HepG2 (cell line): ENCODE measurements around the gene MAPK11. TPM values are rescaled to one million over a fixed set of nuclear protein-coding genes. Genes with fewer than 3 reads are reported as not detected.

Source experiments
- ATF1 ChIP-seq: IDR thresholded peaks from 2 replicates; pipeline ENCODE4 v1.6.1; 2016; ENCODE audit warnings: mild to moderate bottlenecking, control low read depth
- ATF6 ChIP-seq: sonication (generic); formaldehyde crosslinking; conservative IDR thresholded peaks from 2 replicates; pipeline ENCODE4 v1.4.0; 2020; ENCODE audit warnings: missing genetic modification reagents
- BCL6 ChIP-seq: IDR thresholded peaks from 2 replicates; pipeline ENCODE4 v1.6.1; 2016; ENCODE audit warnings: missing genetic modification reagents, missing compliant biosample characterization
- CENPX ChIP-seq: sonication (generic); formaldehyde crosslinking; IDR thresholded peaks from 2 replicates; pipeline ENCODE4 v1.9.0; 2021; ENCODE audit warnings: mild to moderate bottlenecking, missing genetic modification reagents, moderate library complexity
- FOXM1 ChIP-seq: sonication (generic); formaldehyde crosslinking; IDR thresholded peaks from 2 replicates; pipeline ENCODE4 v1.5.0; 2020; ENCODE audit warnings: missing genetic modification reagents
- NFE2L1 ChIP-seq: sonication (generic); formaldehyde crosslinking; IDR thresholded peaks from 2 replicates; pipeline ENCODE4 v1.4.0; 2020; ENCODE audit warnings: missing genetic modification reagents, mild to moderate bottlenecking, borderline replicate concordance
- NFRKB ChIP-seq: fragments of 450-650 bp; IDR thresholded peaks from 2 replicates; pipeline ENCODE4 v1.6.1; 2017
- RBFOX2 ChIP-seq: fragments of 200-400 bp; formaldehyde crosslinking; IDR thresholded peaks from 2 replicates; pipeline ENCODE4 v1.6.1; 2017; ENCODE audit warnings: low read depth, mild to moderate bottlenecking, low read length
- TP53 ChIP-seq: sonication (generic); formaldehyde crosslinking; conservative IDR thresholded peaks from 2 replicates; pipeline ENCODE4 v1.4.0; 2020; ENCODE audit warnings: missing genetic modification reagents
- ZNF143 ChIP-seq: sonication (generic); formaldehyde crosslinking; IDR thresholded peaks from 2 replicates; pipeline ENCODE4 v1.4.0; 2020; ENCODE audit warnings: missing genetic modification reagents
- ZNF17 ChIP-seq: sonication (generic); formaldehyde crosslinking; IDR thresholded peaks from 2 replicates; pipeline ENCODE4 v1.5.0; 2020; ENCODE audit warnings: mild to moderate bottlenecking, missing genetic modification reagents
- ZNF687 ChIP-seq: sonication (generic); formaldehyde crosslinking; IDR thresholded peaks from 2 replicates; pipeline ENCODE4 v1.5.1; 2020; ENCODE audit warnings: mild to moderate bottlenecking, missing genetic modification reagents, moderate library complexity
- ZNF713 ChIP-seq: sonication (generic); formaldehyde crosslinking; IDR thresholded peaks from 2 replicates; pipeline ENCODE4 v1.4.0; 2020; ENCODE audit warnings: mild to moderate bottlenecking, missing genetic modification reagents
- ZNF737 ChIP-seq: sonication (generic); formaldehyde crosslinking; IDR thresholded peaks from 2 replicates; pipeline ENCODE4 v1.5.0; 2020; ENCODE audit warnings: missing genetic modification reagents, mild to moderate bottlenecking, borderline replicate concordance
- ZNF816 ChIP-seq: sonication (generic); formaldehyde crosslinking; IDR thresholded peaks from 2 replicates; pipeline ENCODE4 v1.8.0; 2022; ENCODE audit warnings: missing genetic modification reagents, mild to moderate bottlenecking, borderline replicate concordance
- ZNF883 ChIP-seq: sonication (generic); formaldehyde crosslinking; IDR thresholded peaks from 2 replicates; pipeline ENCODE4 v1.5.1; 2020; ENCODE audit warnings: mild to moderate bottlenecking, missing genetic modification reagents; ENCODE audit errors: not compliant biosample characterization
- polyA plus RNA-seq, 8 experiments: library from polyadenylated mRNA; depleted of rRNA in 3 of 8; stranded (reverse) in 7 of 8; unstranded in 1 of 8; fragments of >200 nt; fragmentation: Illumina TruSeq in 4 of 8; extraction: Trizol in 4 of 8; gene quantifications; 2 replicates each; pipeline versions ENCODE4 v1.2.1 to v1.2.3, GENCODE V29; 2011 to 2016; ENCODE audit warnings: low read depth in 4 of 8, missing spikeins in 1 of 8, mixed read lengths in 1 of 8; ENCODE audit not compliant: insufficient read depth in 1 of 8
- total RNA-seq, 5 experiments: library from RNA; depleted of rRNA; stranded (reverse); fragments of >200 nt; fragmentation: Illumina TruSeq; extraction: Trizol; gene quantifications; 2 replicates each; pipeline ENCODE4 v1.2.3, GENCODE V29; 2016; ENCODE audit warnings: low read depth in 1 of 5
- TF ChIP-seq, protein P1 (sequence below): sonication (generic); formaldehyde crosslinking; IDR thresholded peaks from 2 replicates; pipeline ENCODE4 v1.5.1; 2020; ENCODE audit warnings: missing genetic modification reagents, mild to moderate bottlenecking, borderline replicate concordance
- TF ChIP-seq, protein P2 (sequence below): sonication (generic); formaldehyde crosslinking; IDR thresholded peaks from 2 replicates; pipeline ENCODE4 v1.8.1; 2023; ENCODE audit warnings: mild to moderate bottlenecking, inconsistent platforms, moderate library complexity, missing genetic modification reagents, borderline replicate concordance
- TF ChIP-seq, protein P3 (sequence below): sonication (generic); formaldehyde crosslinking; IDR thresholded peaks from 2 replicates; pipeline ENCODE4 v1.4.0; 2020; ENCODE audit warnings: missing genetic modification reagents
- TF ChIP-seq, protein P4 (sequence below): IDR thresholded peaks from 2 replicates; pipeline ENCODE4 v1.6.1; 2016; ENCODE audit warnings: missing genetic modification reagents, missing compliant biosample characterization

Gene MAPK11
- total and polyA plus RNA-seq, 2 of the 13 experiments (the other 11 are each of a cell fraction or from before 2014, with no cell fraction given) = 0.15 to 0.17 TPM

DNA sequence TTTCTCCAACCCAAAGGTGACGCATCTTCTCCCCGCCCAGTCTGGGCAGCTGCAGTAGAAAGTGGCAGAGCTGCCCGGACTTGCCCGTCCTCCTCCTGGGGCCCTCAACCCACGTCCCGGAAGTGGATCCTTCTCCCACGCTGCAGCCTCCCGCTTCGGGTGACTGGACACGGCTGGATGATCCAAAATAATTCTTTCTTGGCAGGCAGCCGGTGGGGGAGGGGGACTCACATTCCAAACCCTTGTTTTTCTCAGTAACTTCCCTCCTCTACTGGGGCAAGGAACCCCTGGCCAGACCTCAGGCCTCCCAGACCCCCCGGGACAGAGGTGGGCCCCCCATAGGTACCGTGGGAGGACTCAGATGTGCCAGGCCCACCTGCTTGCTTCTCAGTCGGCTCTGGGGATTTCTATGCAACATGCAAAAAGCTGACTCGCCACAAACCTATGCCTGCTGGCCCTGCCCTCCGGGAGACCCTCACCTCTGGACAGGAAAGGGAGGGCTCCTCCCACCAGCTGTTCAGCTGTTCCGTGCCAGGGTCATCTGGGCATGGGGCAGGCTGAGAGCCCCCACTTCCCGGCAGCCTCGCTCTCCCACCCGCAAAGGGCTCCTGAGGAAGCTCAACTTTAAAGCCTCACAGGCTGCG lies 35.9 kb upstream of the MAPK11 start (continued):
- TF ChIP-seq BCL6 (no peak), ZNF143 (no peak), ZNF687 (peak; percentile 70), ZNF816 (no peak), NFRKB (no peak), TP53 (CRISPR knock-in tag) (no peak), RBFOX2 (no peak), ATF1 (no peak), CENPX (no peak), ZNF713 (CRISPR knock-in tag) (no peak), ZNF17 (CRISPR knock-in tag) (no peak), FOXM1 (CRISPR knock-in tag) (no peak), ZNF883 (CRISPR knock-in tag) (no peak), NFE2L1 (CRISPR knock-in tag) (no peak), ZNF737 (no peak), ATF6 (CRISPR knock-in tag) (no peak)
- TF ChIP-seq, protein P1, sequence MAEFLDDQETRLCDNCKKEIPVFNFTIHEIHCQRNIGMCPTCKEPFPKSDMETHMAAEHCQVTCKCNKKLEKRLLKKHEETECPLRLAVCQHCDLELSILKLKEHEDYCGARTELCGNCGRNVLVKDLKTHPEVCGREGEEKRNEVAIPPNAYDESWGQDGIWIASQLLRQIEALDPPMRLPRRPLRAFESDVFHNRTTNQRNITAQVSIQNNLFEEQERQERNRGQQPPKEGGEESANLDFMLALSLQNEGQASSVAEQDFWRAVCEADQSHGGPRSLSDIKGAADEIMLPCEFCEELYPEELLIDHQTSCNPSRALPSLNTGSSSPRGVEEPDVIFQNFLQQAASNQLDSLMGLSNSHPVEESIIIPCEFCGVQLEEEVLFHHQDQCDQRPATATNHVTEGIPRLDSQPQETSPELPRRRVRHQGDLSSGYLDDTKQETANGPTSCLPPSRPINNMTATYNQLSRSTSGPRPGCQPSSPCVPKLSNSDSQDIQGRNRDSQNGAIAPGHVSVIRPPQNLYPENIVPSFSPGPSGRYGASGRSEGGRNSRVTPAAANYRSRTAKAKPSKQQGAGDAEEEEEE = no peak
- TF ChIP-seq, protein P2, sequence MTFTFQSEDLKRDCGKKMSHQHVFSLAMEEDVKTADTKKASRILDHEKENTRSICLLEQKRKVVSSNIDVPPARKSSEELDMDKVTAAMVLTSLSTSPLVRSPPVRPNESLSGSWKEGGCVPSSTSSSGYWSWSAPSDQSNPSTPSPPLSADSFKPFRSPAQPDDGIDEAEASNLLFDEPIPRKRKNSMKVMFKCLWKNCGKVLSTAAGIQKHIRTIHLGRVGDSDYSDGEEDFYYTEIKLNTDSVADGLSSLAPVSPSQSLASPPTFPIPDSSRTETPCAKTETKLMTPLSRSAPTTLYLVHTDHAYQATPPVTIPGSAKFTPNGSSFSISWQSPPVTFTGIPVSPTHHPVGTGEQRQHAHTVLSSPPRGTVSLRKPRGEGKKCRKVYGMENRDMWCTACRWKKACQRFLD (CRISPR knock-in tag) = no peak
- TF ChIP-seq, protein P3, sequence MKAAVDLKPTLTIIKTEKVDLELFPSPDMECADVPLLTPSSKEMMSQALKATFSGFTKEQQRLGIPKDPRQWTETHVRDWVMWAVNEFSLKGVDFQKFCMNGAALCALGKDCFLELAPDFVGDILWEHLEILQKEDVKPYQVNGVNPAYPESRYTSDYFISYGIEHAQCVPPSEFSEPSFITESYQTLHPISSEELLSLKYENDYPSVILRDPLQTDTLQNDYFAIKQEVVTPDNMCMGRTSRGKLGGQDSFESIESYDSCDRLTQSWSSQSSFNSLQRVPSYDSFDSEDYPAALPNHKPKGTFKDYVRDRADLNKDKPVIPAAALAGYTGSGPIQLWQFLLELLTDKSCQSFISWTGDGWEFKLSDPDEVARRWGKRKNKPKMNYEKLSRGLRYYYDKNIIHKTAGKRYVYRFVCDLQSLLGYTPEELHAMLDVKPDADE (CRISPR knock-in tag) = no peak
- TF ChIP-seq, protein P4, sequence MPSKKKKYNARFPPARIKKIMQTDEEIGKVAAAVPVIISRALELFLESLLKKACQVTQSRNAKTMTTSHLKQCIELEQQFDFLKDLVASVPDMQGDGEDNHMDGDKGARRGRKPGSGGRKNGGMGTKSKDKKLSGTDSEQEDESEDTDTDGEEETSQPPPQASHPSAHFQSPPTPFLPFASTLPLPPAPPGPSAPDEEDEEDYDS (CRISPR knock-in tag) = no peak
